GM18507 (cell line): ENCODE data around the gene SDF4.
"Not testable (repeated sequence)": the region's sequence is repeated elsewhere in the genome, so short reads cannot be mapped to it uniquely, and the experiment has no call there.

Experiments used
- DNase-seq: peaks from one replicate; pipeline ENCODE4 v3.0.0; 2011; ENCODE audit warnings: low read depth; ENCODE audit not compliant: insufficient read length; ENCODE audit errors: extremely low spot score
- FAIRE-seq: peaks from 2 replicates; lab custom pipeline; 2011; peaks lifted over from hg19 to GRCh38; lab: Jason Lieb, UNC

The SDF4 gene

GRCh38 chr1:1260843-1261560, 29.2 kb upstream of the SDF4 start:
- FAIRE-seq (no peak), DNase-seq (no peak)

DNA sequence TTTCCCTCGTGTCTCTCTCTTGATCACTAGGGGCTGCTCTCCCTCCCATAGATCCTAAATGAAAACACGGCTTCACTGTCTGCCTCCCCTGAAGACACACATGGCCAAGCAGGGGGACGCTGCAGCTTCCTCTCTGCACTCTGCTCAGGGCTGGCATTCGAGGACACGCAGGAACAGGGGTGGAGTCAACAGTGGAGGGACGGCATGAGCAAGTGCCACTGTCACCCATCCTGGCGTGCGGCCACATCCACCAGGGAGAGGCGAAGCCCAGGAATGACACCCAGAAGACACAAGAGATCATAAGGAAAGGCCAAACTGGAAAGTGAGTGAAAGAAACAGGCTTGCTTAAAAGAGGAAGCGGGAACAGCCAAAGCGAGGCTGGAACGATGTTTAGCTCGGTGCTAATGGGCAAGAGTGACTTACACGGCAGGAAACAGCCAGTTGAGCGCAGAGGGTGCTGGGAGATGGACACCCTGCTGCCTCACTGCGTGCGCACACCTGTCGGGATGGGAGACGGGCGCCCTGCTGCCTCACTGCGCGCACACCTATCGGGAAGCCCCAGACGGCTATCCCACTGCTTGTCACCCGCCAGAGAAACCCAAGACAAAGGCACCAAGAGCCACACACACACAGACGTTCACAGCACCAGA, 28.3 kb upstream of the SDF4 start:
- no peak for FAIRE-seq
- DNase-seq = no peak

- DNase-seq (no peak), FAIRE-seq (no peak)
These were observed 27.7 kb upstream of the SDF4 start for GRCh38 chr1:1259540-1259939.

- FAIRE-seq = no peak
- DNase-seq = no peak
These were observed 27.3 kb upstream of the SDF4 start for GRCh38 chr1:1259119-1259488.

- FAIRE-seq (no peak), DNase-seq (no peak)
These were observed 25.4 kb upstream of the SDF4 start for GRCh38 chr1:1256956-1257871.

DNA sequence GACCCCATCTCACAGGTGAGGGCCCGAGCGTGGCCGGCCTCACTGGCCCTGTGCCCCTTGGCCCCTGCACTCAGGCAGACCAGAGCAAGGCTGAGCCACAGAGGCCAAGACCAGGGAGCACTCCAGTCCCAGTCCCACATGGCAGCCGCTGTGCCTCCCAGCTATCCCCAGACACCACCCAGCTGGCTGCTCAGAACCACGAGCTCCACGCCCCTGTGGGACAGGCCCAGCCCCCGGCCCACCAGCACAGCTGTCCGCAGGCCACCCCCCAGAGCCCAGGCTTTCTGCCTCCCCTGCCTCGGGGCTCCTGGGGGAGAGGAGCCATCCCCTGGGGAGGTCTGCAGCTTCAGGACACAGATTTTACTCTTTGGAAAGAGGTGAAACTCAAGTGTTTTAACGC, 23.8 kb upstream of the SDF4 start:
- FAIRE-seq = no peak
- DNase-seq = no peak

DNA sequence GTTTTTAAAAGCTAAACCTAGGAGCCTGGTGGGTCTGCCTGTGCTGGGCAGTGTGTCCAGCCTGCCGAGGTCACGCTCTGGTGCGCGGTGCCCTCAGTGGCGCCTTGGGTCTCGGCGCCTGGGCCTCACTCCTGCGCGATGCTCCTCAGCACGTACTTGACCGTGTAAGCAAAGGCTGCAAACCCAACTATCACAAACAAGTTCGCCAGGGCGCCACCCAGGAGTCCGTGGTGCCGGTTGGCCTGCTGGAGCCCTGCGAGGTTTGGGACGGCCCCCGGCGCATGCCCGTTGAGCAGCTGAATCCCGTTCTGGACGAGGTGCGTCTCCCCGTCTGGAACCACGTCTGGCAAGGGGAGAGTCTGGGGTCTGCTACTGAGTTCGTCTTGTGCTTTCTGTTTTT, 23.3 kb upstream of the SDF4 start:
- no peak for DNase-seq
- FAIRE-seq = no peak

GRCh38 chr1:1254667-1254998, 22.8 kb upstream of the SDF4 start:
- DNase-seq (no peak), FAIRE-seq (no peak)

DNA sequence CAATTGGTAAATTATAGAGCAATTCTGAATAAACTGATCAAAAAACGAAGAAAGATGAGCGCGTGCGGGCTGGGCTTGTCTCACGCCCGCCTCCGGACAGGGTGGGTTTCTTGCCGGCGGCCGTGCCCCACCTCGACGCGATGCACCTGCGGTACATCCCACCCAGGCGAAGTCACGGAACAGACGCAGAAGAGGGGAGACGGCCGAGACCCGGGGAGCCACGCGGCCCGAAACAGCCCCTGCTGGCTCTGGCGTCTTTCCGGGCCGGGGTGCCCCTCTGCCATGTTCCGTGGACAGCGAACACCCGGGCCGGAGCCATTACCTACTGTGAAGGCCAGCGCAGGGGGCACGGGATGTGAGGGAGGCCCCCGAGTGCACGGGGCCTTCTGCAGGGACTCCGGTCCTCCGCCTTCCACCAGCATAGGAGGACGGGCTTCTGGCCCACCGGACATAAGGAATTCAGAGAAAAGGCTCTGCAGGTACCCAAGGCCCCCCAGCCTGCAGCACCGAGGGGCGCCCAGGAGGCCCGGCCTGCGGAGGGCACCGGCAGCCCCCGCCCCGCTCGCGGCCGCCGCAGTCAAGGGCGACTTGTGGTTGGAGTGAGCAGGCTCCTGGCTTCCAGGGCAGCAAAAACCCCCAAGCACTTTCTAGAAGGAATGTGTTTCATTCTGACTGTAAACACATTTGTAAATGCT, 22.3 kb upstream of the SDF4 start:
- DNase-seq (no peak), FAIRE-seq (no peak)

DNA sequence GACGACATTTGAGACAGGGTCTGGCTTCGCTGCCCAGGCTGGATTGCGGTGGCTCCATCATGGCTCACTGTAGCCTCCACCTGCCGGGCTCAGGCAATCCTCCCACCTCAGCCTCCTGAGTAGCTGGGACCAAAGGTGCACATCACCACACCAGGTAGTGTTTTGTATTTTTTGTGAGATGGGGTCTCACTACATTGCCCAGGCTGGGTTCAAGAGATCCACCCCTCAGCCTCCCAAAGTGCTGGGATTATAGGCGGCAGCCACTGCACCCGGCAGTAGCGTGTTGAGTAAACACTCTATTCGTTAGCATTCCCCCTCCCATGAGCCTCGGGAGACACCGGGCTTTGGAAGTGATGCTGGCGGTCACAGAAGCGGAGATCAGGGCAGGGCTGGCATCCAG, 21.5 kb upstream of the SDF4 start:
- DNase-seq = no peak

DNA sequence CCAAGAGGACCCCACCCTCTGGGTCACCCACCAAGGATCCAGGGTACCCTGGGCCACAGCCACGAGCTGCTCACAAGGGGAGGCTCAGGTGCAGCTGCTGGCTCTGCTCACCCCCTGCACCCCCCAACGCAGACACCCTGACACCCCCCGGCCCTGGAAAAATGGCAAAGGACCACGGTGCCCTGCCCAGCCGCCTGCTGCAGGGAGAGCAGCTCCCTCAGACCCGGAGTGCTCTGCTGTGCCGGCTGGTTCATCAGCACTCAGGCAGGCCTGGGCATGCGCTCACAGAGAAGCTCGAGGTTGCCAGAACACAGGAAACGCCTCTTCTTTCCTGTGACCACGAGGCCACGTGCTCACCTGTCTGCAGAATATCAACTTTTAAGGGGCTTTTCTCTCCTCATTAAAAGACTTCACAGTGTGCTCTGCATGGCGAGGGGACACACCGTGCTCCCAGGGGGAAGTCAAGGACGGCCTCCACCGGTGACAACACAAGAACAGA, 19.0 kb upstream of the SDF4 start:
- peak; percentile 78 for DNase-seq
- peak; percentile 96 for FAIRE-seq

More for the DNA sequence above, 21.5 kb upstream of the SDF4 start:
- FAIRE-seq = no peak

DNA sequence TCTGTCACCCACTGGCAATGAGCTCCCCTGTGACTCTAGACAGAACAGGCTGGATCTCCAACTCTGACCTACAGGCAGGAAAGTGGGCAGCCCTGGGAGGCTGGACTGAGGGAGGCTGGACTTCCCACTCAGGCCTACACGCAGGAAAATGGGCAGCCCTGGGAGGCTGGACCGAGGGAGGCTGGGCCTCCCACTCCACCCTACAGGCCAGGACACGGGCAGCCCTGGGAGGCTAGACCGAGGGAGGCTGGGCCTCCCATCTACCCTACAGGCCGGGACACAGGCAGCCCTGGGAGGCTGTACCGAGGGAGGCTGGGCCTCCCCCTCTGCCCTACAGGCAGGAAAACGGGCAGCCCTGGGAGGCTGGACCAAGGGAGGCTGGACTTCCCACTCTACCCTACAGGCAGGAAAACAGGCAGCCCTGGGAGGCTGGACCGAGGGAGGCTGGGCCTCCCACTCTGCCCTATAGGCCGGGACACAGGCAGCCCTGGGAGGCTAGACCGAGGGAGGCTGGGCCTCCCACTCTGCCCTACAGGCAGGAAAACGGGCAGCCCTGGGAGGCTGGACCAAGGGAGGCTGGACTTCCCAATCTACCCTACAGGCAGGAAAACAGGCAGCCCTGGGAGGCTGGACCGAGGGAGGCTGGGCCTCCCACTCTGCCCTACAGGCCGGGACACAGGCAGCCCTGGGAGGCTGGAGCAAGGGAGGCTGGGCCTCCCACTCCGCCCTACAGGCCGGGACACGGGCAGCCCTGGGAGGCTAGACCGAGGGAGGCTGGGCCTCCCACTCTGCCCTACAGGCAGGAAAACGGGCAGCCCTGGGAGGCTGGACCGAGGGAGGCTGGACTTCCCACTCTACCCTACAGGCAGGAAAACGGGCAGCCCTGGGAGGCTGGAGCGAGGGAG, 16.5 kb upstream of the SDF4 start:
- FAIRE-seq, DNase-seq: not testable (repeated sequence)

GRCh38 chr1:1247341-1247913, 15.6 kb upstream of the SDF4 start:
- DNase-seq (no peak), FAIRE-seq (no peak)

DNA sequence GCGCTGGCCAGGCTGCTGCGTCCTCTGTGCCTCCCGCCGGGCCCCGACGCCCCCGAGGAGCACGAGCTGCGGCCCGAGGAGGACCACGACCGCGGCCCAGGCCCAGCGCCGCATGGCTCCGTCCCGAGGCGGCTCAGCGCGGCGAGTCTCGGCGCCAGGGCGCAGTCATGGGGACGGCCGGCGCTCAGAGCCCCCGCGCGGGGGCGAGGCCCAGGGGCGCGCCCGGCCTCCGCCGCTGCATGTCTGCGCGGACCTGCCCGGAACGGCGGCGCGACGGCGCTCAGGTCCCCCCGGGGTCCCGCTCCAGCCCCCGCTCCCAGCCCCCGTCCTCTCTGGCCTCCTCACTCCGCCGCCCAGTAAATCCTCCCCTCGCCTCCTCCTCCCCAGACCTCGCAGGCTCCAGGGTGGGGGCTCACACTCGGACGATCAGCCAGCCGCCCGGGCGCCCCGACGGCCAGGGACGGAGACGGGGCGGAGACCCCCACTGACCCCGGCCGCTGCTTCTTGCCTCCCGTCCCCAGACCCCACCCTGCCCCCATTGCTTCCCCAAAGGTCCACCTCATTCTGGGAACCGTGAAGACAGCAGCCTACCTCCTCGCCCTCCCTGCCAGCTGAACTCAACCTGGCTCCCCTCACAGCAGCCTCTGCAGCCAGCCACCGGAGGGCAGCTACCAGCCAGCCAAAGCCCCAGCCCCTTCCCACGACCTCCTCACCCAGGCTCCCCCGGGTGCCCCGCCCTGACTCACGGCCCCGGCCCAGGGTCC, 15.0 kb upstream of the SDF4 start, which contains the start of gene C1QTNF12:
C1QTNF12 (minus strand) TSS at position 146 of the 764 bp plus-strand sequence; CDS start at position 114, 32 bp downstream.
- no peak for DNase-seq
- no peak for FAIRE-seq

DNA sequence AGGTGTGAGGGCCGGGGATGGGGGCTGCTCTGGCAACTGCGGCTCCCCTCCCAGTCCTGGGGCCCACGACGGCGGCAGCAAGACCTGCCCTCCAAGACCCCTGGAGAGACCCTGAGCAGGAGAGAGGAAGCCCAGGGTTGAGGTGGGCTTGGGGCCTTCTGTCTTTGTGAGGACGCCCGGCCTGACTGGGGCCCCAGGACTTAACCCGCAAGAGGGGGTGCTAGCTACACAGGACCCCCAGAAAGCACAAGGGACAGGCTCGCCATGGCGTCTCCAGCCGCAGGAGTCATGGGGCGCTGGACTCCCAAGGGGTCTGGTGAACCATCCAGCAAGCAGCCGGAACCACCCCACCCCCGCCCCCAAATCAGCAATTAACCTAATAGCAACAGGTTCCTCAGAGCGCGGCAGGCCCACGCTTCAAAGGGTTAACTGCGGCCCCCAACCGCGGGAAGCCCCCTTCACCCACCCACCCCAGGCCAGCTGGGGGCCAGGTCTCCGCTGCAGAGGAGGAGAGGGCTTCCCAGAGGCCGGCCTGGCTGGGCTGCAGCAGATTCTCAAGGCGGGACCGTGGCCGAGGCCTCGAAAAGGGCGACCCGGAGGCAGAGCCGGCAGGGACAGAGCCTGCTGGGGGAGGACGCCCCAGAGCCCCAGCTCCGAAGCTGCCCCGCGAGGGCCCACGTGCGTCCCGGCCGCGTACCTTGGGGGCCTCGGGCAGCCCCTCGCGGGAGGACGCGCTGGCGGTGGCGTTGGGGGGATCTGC, 14.2 kb upstream of the SDF4 start:
- no peak for DNase-seq
- no peak for FAIRE-seq

DNA sequence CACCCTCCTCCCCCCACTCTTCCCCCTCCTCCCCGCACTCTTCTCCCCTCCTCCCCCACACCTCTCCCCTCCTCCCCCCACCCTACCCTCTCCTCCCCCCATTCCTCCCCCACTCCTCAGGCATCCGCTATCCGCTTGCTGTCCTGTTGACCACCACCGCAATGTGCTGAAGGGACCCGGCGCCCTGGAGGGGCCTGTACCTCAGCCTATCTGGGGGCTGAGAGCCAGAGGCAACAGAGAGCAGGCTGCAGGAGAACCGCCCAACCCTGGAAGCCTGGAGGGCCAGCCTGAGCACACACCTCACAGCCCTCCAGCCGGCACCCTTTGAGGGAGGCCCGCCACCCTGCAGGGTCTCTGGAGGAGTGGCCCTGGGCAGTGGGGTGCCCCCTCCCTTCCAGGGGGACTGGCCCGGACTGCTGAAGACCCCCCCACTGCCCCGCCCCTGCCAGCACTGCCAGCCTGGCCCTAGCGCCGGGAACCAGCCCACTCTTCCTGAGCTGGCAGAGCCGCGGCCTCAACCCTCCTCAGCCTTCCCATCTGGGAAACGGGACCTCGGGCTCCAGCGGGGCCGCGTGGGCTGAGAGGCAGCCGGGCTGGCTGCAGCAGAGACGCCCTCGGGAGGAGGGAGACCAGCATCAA, 13.5 kb upstream of the SDF4 start:
- FAIRE-seq = no peak
- no peak for DNase-seq
